Stomach (tissue), 9 donors: ENCODE measurements around the gene SEC24C. TPM values are rescaled to one million over a fixed set of nuclear protein-coding genes. Genes with fewer than 3 reads are reported as not detected.
A peak's percentile ranks its signal among the peaks of the same experiment; 100 is the strongest.

Source experiments
- DNase-seq, 2 donors: peaks; one replicate each; pipeline versions ENCODE4 v3.0.0 to v3.0.0-alpha.2; 2013 to 2019
- H3K27ac ChIP-seq, 5 donors: fragments of 200-600 bp in 4 of 5; sonication (generic) in 4 of 5; one replicate each; pipeline ENCODE4 v1.5.1; 2013 to 2019; ENCODE audit warnings: mild to moderate bottlenecking in 1 of 5, moderate library complexity in 1 of 5
- H3K27me3 ChIP-seq, 3 donors: fragments of 200-600 bp; sonication (generic); one replicate each; pipeline ENCODE4 v1.5.1; 2017 to 2019; ENCODE audit warnings: mixed run types in 1 of 3
- H3K36me3 ChIP-seq, 4 donors: fragments of 200-600 bp; sonication (generic); 1 replicate in 3 of 4; 2 replicates in 1 of 4; pipeline ENCODE4 v1.5.1; 2016 to 2019
- H3K4me1 ChIP-seq, 4 donors: fragments of 200-600 bp; sonication (generic); one replicate each; pipeline ENCODE4 v1.5.1; 2016 to 2019
- H3K4me3 ChIP-seq, 4 donors: fragments of 200-600 bp; sonication (generic) in 3 of 4; one replicate each; pipeline ENCODE4 v1.5.1; 2016 to 2019; ENCODE audit warnings: mild to moderate bottlenecking in 1 of 4
- H3K9me3 ChIP-seq, 4 donors: fragments of 200-600 bp; sonication (generic); one replicate each; pipeline ENCODE4 v1.5.1; 2016 to 2019
- CTCF ChIP-seq, 7 experiments: fragments of 450-650 bp in 4 of 7; fragments of 200-600 bp in 3 of 7; sonication (generic) in 3 of 7; IDR thresholded peaks; one replicate each; pipeline ENCODE4 v1.5.1; 2016 to 2019; ENCODE audit warnings: antibody characterized with exemption in 7 of 7, control low read depth in 2 of 7, mild to moderate bottlenecking in 1 of 7
- EP300 ChIP-seq: sonication (generic); formaldehyde crosslinking; IDR thresholded peaks from one replicate; pipeline ENCODE4 v1.6.1; 2017; ENCODE audit warnings: antibody characterized with exemption
- POLR2A ChIP-seq, 4 donors: fragments of 450-650 bp; IDR thresholded peaks; one replicate each; pipeline ENCODE4 v1.6.1; 2016; ENCODE audit warnings: antibody characterized with exemption in 4 of 4, control low read depth in 2 of 4, mild to moderate bottlenecking in 1 of 4, moderate library complexity in 1 of 4
- POLR2AphosphoS5 ChIP-seq, 3 donors: sonication (generic); formaldehyde crosslinking; IDR thresholded peaks; one replicate each; pipeline ENCODE4 v1.6.1; 2016; ENCODE audit warnings: antibody characterized with exemption in 3 of 3
- WGBS, 5 donors: extraction: QIAGEN DNeasy Blood & Tissue Kit in 3 of 5; methylation state at CpG; one replicate each; pipeline versions ENCODE4 v1.1.5 to v1.1.7; 2013 to 2018; 5-methylcytosine and 5-hydroxymethylcytosine counted together
- intact Hi-C: fragments of 100-400 bp; cut with DNase I; formaldehyde crosslinking; loops from one replicate; pipeline ENCODE4 v1.15.1; 2023; ENCODE audit warnings: low total_unique reads
- polyA plus RNA-seq, 3 donors: library from polyadenylated mRNA; stranded (reverse); fragments of 200-250 nt; gene quantifications; one replicate each; pipeline ENCODE4 v1.2.3, GENCODE V29; 2013
- total RNA-seq, 5 donors: library from RNA; depleted of rRNA; stranded (reverse); fragments of >200 nt; gene quantifications; one replicate each; pipeline versions ENCODE4 v1.1.0 to v1.2.3, GENCODE V29; 2014 to 2016
- donor health status: healthy with polysubstance abuse.
- donor health status: Bipolar disorder and iron deficiency.
- donor health status: healthy.

The SEC24C gene
- total and polyA plus RNA-seq, 8 donors = 23.5 to 58.8 (median 40.6) TPM

DNA sequence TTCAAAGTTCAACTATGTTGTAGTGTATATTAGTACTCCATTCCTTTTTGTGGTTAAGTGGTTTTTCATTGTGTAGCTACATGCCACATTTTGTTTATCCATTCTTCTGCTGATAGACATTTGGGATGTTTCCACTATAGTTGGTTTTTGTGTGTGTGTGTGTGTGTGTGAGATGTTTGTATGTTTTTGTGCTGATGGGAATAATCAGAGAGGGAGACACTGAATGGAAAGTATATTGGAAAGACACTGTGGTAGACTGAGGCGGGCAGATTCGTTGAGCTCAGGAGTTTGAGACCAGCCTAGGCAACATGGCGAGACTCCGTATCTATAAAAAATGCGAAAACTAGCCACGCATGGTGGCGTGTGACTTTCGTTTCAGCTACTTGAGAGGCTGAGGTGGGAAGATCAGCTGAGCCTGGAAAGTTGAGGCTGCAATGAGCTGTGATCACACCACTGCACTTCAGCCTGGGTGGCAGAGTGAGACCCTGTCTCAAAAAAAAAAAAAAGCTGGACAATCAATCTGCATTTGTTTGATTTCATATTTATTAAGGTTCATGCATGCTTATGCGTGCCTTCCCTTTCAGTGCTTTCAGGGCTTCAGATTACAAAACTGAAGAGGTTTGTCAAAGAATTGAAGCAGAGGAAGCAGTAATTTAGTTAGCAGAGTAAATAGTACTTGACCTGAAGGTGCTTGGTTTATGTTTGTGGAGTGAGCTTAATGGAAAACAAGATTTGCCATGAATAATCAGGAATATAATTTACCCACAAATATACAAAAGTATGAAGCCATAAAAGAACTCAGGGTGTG, 14.7 kb downstream of the SEC24C start:
- no peak for DNase-seq
- H3K27me3 ChIP-seq = no peaks in the 10 kb centered on the region
- no peak overlapping the region for H3K4me3 ChIP-seq
- 81 to 86% (median 83%) methylated on average over 9 of the region's 9 CpGs for WGBS, 5 donors
- intact Hi-C loops = no loop called here
- no peak for TF ChIP-seq POLR2AphosphoS5 (IDR thresholded peaks at IDR 0.05)
- TF ChIP-seq EP300 = no peak
- no peak for TF ChIP-seq POLR2A (IDR thresholded peaks at IDR 0.05)
- no peak for TF ChIP-seq CTCF (IDR thresholded peaks at IDR 0.05)
- peak overlapping the region in 1 of 5 donors; percentile 5 for H3K27ac ChIP-seq
- H3K4me1 ChIP-seq = peaks cover 0 to 12% (median 0%) of the 10 kb centered on the region in 4 donors
- H3K36me3 ChIP-seq = peaks cover 48 to 85% (median 80%) of the 10 kb centered on the region in 4 donors
- H3K9me3 ChIP-seq = no peaks in the 10 kb centered on the region

DNA sequence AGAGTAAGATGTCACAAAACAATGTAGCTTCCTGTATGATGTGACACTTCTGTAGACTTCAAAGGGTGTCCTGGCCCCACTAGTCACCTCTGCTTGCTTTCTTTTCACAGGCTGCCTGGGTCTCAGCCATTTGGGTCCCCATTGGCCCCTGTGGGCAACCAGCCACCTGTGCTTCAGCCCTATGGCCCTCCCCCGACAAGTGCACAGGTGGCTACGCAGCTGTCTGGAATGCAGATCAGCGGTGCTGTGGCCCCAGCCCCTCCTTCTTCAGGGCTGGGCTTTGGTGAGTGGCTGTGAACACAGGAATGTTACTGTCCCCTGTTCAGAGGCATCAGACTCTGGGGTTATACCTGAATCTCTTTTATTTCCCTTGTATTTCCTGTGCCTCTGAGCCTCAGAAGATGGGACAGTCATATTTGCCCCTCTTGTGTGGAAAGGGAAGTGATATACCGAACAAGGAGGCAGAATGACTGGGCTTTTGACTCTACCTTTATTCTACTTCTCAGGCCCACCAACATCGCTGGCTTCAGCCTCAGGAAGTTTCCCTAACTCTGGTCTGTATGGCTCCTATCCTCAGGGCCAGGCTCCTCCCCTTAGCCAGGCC, 15.4 kb downstream of the SEC24C start:
- Histone ChIP-seq H3K27me3 (no peaks in the 10 kb centered on the region), H3K4me1 (peaks cover 0 to 12% (median 0%) of the 10 kb centered on the region in 4 donors), H3K36me3 (peaks cover 50 to 85% (median 80%) of the 10 kb centered on the region in 4 donors), H3K27ac (peak overlapping the region in 1 of 5 donors; percentile 5), H3K4me3 (no peak overlapping the region), H3K9me3 (no peaks in the 10 kb centered on the region)
- intact Hi-C loops = no loop called here
- WGBS, 5 donors = 52 to 78% (median 61%) methylated on average over 5 of the region's 5 CpGs
- TF ChIP-seq EP300 = no peak
- TF ChIP-seq POLR2AphosphoS5 (IDR thresholded peaks at IDR 0.05) = no peak
- TF ChIP-seq CTCF (IDR thresholded peaks at IDR 0.05) = no peak
- no peak for TF ChIP-seq POLR2A (IDR thresholded peaks at IDR 0.05)
- DNase-seq = peak; percentile 36 to 67

GRCh38 chr10:73761781-73762180, 17.6 kb downstream of the SEC24C start:
- intact Hi-C loops = no loop called here
- WGBS, 5 donors = 88 to 100% (median 94%) methylated on average over 1 of the region's 1 CpG
- Histone ChIP-seq H3K27ac (no peak overlapping the region), H3K4me1 (peaks cover 0 to 12% (median 0%) of the 10 kb centered on the region in 4 donors), H3K4me3 (no peak overlapping the region), H3K36me3 (peaks cover 71 to 89% (median 85%) of the 10 kb centered on the region in 4 donors), H3K9me3 (no peaks in the 10 kb centered on the region), H3K27me3 (no peaks in the 10 kb centered on the region)
- no peak for DNase-seq
- no peak for TF ChIP-seq CTCF (IDR thresholded peaks at IDR 0.05)
- no peak for TF ChIP-seq POLR2AphosphoS5 (IDR thresholded peaks at IDR 0.05)
- no peak for TF ChIP-seq POLR2A (IDR thresholded peaks at IDR 0.05)
- no peak for TF ChIP-seq EP300

- 57 to 76% (median 69%) methylated on average over 2 of the region's 2 CpGs for WGBS, 5 donors
- no peak overlapping the region for H3K27ac ChIP-seq
- H3K4me3 ChIP-seq = no peak overlapping the region
- intact Hi-C loops = no loop called here
- peaks cover 82 to 96% (median 92%) of the 10 kb centered on the region in 4 donors for H3K36me3 ChIP-seq
- TF ChIP-seq CTCF (IDR thresholded peaks at IDR 0.05) (no peak), EP300 (no peak), POLR2AphosphoS5 (IDR thresholded peaks at IDR 0.05) (no peak), POLR2A (IDR thresholded peaks at IDR 0.05) (no peak)
- no peak for DNase-seq
- H3K4me1 ChIP-seq = peaks cover 0 to 12% (median 0%) of the 10 kb centered on the region in 4 donors
- H3K9me3 ChIP-seq = no peaks in the 10 kb centered on the region
- H3K27me3 ChIP-seq = no peaks in the 10 kb centered on the region
These were observed 18.7 kb downstream of the SEC24C start for GRCh38 chr10:73762915-73763314.
